Subcutaneous adipose tissue (tissue), 4 donors: ENCODE data around the gene PDP2. TPM values are rescaled to one million over a fixed set of nuclear protein-coding genes. Genes with fewer than 3 reads are reported as not detected.

ENCODE experiments used
- CTCF ChIP-seq: fragments of 450-650 bp; IDR thresholded peaks from one replicate; pipeline ENCODE4 v1.5.1; 2016; ENCODE audit warnings: low read depth, mild to moderate bottlenecking, control low read depth, antibody characterized with exemption, moderate library complexity
- total RNA-seq, 4 donors: library from RNA; depleted of rRNA; stranded (reverse); fragments of >200 nt; gene quantifications; one replicate each; pipeline ENCODE4 v1.1.0, GENCODE V29; 2016

Gene PDP2
- total RNA-seq, 4 donors from 2014 or later, result 16.5 to 43.3 (median 31.1) TPM

GRCh38 chr16:66869424-66869823, 10.9 kb upstream of the PDP2 start:
- no peak for TF ChIP-seq CTCF

GRCh38 chr16:66871840-66872239, 8.5 kb upstream of the PDP2 start:
- TF ChIP-seq CTCF, result no peak

GRCh38 chr16:66872559-66872942, 7.8 kb upstream of the PDP2 start:
- TF ChIP-seq CTCF, result no peak

- TF ChIP-seq CTCF, result no peak
Measured at GRCh38 chr16:66872943-66873684, 7.2 kb upstream of the PDP2 start.

- TF ChIP-seq CTCF, result no peak
Measured at GRCh38 chr16:66873685-66874055, 6.6 kb upstream of the PDP2 start.

GRCh38 chr16:66874079-66874775, 6.1 kb upstream of the PDP2 start:
- no peak for TF ChIP-seq CTCF

GRCh38 chr16:66878067-66878466, 2.2 kb upstream of the PDP2 start:
- TF ChIP-seq CTCF, result no peak
